ENCODE data around the gene GABRA6.
"Not testable (repeated sequence)": the region's sequence is repeated elsewhere in the genome, so short reads cannot be mapped to it uniquely, and the experiment has no call there.

GABRA6 gene

DNA sequence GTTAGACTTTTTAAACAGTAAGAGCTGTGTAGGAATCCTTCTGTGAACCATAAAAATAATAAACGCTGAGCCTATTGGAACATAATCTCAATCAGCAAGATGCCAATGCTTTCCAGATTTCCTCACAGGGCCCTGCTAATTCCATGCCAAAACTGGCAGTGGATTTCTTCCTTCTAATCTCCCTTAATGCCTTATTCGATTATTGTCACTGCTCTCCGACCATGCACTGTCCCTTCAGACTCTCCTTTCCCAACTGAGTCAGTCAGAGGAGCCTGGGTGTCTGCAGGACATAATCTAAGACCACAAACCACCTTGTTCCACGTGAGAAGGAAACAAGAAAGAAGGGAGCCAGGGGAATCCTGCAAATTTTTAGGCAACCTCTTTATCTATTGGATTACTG lies at the start of gene GABRA6:
Gene GABRA6, plus strand, starts transcription at position 261 of the 400 bp plus-strand sequence. CDS start 269 bp downstream, outside the sequence.
- DNase-seq (ENCODE audit: low read depth), result no peak
- no peak within 1 kb of the TSS for H3K4me3 ChIP-seq (replicated peaks; ENCODE audit: low read depth, low read length)
- TF ChIP-seq, protein P1, sequence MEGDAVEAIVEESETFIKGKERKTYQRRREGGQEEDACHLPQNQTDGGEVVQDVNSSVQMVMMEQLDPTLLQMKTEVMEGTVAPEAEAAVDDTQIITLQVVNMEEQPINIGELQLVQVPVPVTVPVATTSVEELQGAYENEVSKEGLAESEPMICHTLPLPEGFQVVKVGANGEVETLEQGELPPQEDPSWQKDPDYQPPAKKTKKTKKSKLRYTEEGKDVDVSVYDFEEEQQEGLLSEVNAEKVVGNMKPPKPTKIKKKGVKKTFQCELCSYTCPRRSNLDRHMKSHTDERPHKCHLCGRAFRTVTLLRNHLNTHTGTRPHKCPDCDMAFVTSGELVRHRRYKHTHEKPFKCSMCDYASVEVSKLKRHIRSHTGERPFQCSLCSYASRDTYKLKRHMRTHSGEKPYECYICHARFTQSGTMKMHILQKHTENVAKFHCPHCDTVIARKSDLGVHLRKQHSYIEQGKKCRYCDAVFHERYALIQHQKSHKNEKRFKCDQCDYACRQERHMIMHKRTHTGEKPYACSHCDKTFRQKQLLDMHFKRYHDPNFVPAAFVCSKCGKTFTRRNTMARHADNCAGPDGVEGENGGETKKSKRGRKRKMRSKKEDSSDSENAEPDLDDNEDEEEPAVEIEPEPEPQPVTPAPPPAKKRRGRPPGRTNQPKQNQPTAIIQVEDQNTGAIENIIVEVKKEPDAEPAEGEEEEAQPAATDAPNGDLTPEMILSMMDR (IDR thresholded peaks at IDR 0.05; ENCODE audit: low read length, missing control alignments), result no peak

- DNase-seq (ENCODE audit: low read depth), result no peak
- TF ChIP-seq, protein P1 (IDR thresholded peaks at IDR 0.05; ENCODE audit: low read length, missing control alignments), result no peak
- H3K4me3 ChIP-seq (replicated peaks; ENCODE audit: low read depth, low read length), result no peak overlapping the region
These were observed 47.9 kb upstream of the GABRA6 start for GRCh38 chr5:161637591-161637990.

DNA sequence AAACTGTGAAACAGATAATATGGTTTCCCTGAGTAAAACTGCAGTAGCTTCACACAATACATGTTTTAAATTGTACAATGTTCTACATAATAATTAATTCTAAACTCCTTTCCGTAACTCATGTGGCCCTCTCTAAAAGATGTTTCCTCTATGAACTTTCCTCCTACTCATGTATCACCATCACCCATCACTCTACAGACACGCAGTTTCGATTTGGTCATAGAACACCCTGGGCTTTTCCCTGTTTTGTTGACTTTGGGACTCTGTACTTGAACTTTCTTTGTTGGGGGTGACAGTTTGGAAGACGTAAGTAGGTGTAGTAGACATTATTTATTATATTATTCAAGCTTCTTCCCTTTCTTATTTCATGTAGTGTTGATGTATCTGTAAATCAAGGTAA lies 44.1 kb upstream of the GABRA6 start:
- DNase-seq (ENCODE audit: low read depth), result no peak
- TF ChIP-seq, protein P1 (IDR thresholded peaks at IDR 0.05; ENCODE audit: low read length, missing control alignments), result no peak

GRCh38 chr5:161645264-161645663 lies 40.3 kb upstream of the GABRA6 start:
- TF ChIP-seq, protein P1 (IDR thresholded peaks at IDR 0.05; ENCODE audit: low read length, missing control alignments), result no peak
- no peak for DNase-seq (ENCODE audit: low read depth)

More for the DNA sequence above, 44.1 kb upstream of the GABRA6 start:
- H3K4me3 ChIP-seq (replicated peaks; ENCODE audit: low read depth, low read length), result no peak overlapping the region

DNA sequence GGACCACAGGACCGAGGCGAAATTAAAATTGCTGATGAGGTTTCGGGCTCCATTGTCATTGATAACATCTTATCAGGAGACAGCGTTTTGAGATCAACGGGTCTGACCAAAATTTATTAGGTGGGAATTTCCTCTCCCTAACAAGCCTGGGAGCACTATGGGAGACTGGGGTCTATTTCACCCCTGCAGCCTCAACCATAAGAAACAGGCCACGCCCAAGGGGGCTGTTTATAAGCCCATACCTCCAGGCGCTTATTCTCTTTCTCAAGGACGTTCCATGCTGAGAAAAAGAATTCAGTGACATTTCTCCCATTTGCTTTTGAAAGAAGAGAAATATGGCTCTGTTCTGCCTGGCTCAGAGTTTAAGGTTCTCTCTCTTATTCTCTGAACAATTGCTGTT lies 33.6 kb upstream of the GABRA6 start:
- H3K4me3 ChIP-seq (replicated peaks; ENCODE audit: low read depth, low read length); DNase-seq (ENCODE audit: low read depth): not testable (repeated sequence)

More at GRCh38 chr5:161645264-161645663, 40.3 kb upstream of the GABRA6 start:
- no peak overlapping the region for H3K4me3 ChIP-seq (replicated peaks; ENCODE audit: low read depth, low read length)

- no peak overlapping the region for H3K4me3 ChIP-seq (replicated peaks; ENCODE audit: low read depth, low read length)
- TF ChIP-seq, protein P1 (IDR thresholded peaks at IDR 0.05; ENCODE audit: low read length, missing control alignments), result no peak
- DNase-seq (ENCODE audit: low read depth), result no peak
These were observed 24.7 kb upstream of the GABRA6 start for GRCh38 chr5:161660806-161661205.

- DNase-seq (ENCODE audit: low read depth), result no peak
- TF ChIP-seq, protein P1 (IDR thresholded peaks at IDR 0.05; ENCODE audit: low read length, missing control alignments), result no peak
- H3K4me3 ChIP-seq (replicated peaks; ENCODE audit: low read depth, low read length), result no peak overlapping the region
These were observed 22.1 kb upstream of the GABRA6 start for GRCh38 chr5:161663431-161663830.

Measured in fibroblast of pulmonary artery (primary cell).